ENCODE measurements around the gene NADK. TPM values are rescaled to one million over a fixed set of nuclear protein-coding genes. Genes with fewer than 3 reads are reported as not detected.

Gene NADK
- total and polyA plus RNA-seq, 2 of the 13 experiments (the other 11 are each of a cell fraction or from before 2014, with no cell fraction given), result 56.6 to 60.1 TPM

- TF ChIP-seq SMAD1 (CRISPR knock-in tag; IDR thresholded peaks at IDR 0.05; ENCODE audit: borderline replicate concordance, low read depth) (peak; percentile 70; the same call in 1 of the 2 replicates), FOXO1 (CRISPR knock-in tag; IDR thresholded peaks at IDR 0.05) (peak; percentile 28), ZNF414 (CRISPR knock-in tag; IDR thresholded peaks at IDR 0.05) (peak; percentile 88; the same call in 1 of the 2 replicates), HINFP (CRISPR knock-in tag; IDR thresholded peaks at IDR 0.05; ENCODE audit: low read depth) (peak; percentile 73; the same call in 1 of the 2 replicates), E2F1 (CRISPR knock-in tag; IDR thresholded peaks at IDR 0.05) (no peak), ZBTB38 (CRISPR knock-in tag; IDR thresholded peaks at IDR 0.05) (peak; percentile 55; the same call in 1 of the 2 replicates), ZNF672 (CRISPR knock-in tag; IDR thresholded peaks at IDR 0.05) (no peak), CREBL2 (CRISPR knock-in tag; IDR thresholded peaks at IDR 0.05; ENCODE audit: borderline replicate concordance) (peak; percentile 70; the same call in 1 of the 2 replicates), ATF2 (CRISPR knock-in tag; IDR thresholded peaks at IDR 0.05) (peak; percentile 39; the same call in 1 of the 2 replicates), NR3C1 (CRISPR knock-in tag; IDR thresholded peaks at IDR 0.05) (no peak), NFKBIZ (CRISPR knock-in tag; IDR thresholded peaks at IDR 0.05) (no peak), TBL1XR1 (IDR thresholded peaks at IDR 0.05; ENCODE audit: borderline replicate concordance, low read length, partially characterized antibody) (no peak), ZNF710 (CRISPR knock-in tag; IDR thresholded peaks at IDR 0.05; ENCODE audit: borderline replicate concordance) (no peak), KLF9 (CRISPR knock-in tag; IDR thresholded peaks at IDR 0.05; ENCODE audit: low read depth) (peak; percentile 84; the same call in 1 of the 2 replicates), EED (CRISPR knock-in tag; IDR thresholded peaks at IDR 0.05) (no peak), MEIS1 (CRISPR knock-in tag; IDR thresholded peaks at IDR 0.05; ENCODE audit: borderline replicate concordance) (no peak), BHLHE40 (IDR thresholded peaks at IDR 0.05; ENCODE audit: low read length) (no peak), MTA1 (CRISPR knock-in tag; IDR thresholded peaks at IDR 0.05; ENCODE audit: borderline replicate concordance) (peak; percentile 81; the same call in 1 of the 2 replicates), ZFP41 (CRISPR knock-in tag; IDR thresholded peaks at IDR 0.05; ENCODE audit: borderline replicate concordance) (0 out of 2 replicates have a peak, but pooled peaks have one; percentile 50), KMT2A (CRISPR knock-in tag; IDR thresholded peaks at IDR 0.05) (no peak)
These were observed 521 bp upstream of the NADK start (continued) for GRCh38 chr1:1778663-1779319.

Measured in HepG2 (cell line).